Activated CD8-positive, alpha-beta memory T cell treated with anti-CD3 and anti-CD28 coated beads, Interleukin-2, amount 50 U/mL, for 24 hours (primary cell): ENCODE data around the gene SLC38A5.

ENCODE experiments used
- DNase-seq: peaks from one replicate; pipeline ENCODE4 v3.0.0-alpha.2; 2020; ENCODE audit errors: extremely low read depth

Gene SLC38A5

DNA sequence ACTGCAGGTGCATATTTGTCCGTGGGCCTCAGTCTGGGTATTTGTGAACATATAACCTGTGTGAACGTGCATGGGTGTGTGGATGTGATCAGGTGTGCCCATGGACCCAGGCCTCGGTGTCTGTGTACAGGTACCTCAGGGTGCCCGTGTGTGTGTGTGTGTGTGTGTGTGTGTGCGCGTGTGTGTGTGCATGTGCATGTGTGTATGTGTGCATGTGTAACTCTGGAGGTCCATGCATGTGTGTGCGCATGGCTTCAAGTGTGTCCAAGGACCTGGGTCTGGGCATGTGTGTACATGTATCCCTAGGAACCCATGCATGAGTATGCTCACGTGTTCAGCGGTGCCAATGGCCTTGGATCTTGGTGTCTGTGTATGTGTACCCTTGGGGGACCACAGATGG lies 21.7 kb upstream of the SLC38A5 start:
- no peak for DNase-seq

DNA sequence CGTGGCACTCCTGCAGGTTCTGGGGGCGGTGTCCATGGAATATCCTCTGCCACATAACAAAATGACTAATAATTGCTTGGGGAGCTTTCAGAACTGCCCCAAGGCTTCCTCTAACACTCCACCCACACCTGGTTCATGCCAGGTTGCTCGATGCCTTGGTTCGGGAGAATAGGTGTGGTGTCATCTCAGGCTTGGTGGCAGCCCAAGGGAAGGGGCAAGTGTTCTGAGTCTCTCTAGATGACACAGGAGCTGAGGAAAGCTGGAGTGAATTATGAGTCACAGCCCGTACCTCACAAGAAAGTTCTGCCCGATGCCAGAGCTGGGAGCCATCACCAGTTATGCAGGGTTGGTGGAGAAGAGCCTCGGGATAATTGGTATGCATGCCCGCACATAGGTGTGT lies 20.6 kb upstream of the SLC38A5 start:
- no peak for DNase-seq

DNA sequence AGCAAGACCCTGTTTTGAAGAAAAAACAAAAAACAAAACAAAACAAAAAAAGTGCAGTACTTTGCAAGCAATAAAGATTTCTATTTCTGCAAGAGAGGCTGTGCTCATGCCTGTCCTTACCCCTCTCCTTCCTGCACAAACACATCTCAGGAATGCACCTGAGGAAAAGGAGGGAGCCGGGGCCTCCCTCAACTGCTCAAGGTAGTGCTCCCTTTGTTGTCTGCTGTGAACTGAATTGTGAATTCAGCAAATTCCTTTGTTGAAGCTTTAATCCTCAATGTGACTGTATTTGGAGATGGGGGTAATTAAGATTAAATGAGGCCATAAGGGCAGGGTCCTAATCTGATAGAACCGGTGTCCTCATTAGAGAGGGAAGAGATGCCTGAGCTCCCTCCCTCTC lies 19.8 kb upstream of the SLC38A5 start:
- DNase-seq = no peak

- DNase-seq = no peak
Measured at GRCh38 chrX:48489296-48489695, 19.2 kb upstream of the SLC38A5 start.

- no peak for DNase-seq
Measured at GRCh38 chrX:48488034-48488433, 18.0 kb upstream of the SLC38A5 start.

DNA sequence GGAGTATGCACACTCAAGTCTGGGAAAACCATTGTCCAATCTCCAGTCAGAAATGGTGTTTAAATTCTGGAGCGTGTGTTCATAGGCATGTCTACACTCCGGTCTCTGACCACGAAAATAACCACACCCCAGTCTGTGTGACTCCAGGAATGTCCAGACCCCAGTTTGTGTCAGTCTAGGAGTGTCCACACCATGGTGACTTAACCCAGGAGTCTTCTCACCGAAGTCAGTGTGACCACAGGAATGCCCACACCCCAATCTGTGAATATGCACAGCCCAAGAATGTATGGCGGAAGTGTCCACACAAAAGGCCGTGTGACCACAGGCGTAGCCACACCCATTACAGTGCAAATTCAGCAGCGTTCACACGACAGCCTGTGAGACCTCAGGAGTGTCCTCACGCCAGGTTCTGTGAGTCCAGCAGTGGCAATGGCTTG lies 17.3 kb upstream of the SLC38A5 start:
- no peak for DNase-seq

DNA sequence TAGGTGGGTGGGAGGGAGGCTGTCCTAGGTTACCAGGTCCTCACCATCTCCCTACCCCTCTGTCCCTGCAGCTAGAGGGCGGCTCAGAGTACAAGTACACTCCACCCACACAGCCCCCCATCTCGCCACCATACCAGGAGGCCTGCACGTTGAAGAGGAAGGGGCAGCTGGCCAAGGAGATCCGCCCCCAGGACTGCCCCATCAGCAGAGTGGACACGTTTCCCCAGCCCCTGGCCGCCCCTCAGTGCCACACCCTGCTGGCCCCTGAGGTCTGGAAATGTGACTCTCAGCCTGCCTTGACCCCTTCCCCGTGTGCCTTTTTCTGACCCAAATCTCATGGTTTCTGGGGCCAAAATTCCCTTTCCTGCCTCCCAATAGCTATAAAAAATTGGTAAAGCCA lies 12.5 kb upstream of the SLC38A5 start:
- no peak for DNase-seq

GRCh38 chrX:48480583-48480982 lies 10.5 kb upstream of the SLC38A5 start:
- no peak for DNase-seq

DNA sequence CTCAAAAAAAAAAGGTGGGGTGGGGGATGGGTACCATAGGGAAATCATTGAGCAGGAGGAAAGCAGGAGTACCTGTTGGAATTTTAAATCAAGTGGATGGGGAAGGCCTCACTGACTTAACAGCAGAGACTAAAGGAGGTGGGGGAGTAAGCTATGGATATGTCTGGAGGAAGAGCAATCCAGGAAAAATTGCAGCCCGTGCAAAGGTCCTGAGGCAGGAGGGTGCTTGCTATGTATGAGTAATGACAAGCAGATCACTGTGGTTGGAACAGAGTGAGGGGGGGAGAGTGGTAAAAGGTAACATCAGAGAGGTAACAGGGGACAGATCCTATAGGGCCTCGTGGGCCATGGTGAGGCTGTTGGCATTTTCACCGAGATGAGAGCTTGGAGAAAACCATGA lies 10.1 kb upstream of the SLC38A5 start:
- no peak for DNase-seq

DNA sequence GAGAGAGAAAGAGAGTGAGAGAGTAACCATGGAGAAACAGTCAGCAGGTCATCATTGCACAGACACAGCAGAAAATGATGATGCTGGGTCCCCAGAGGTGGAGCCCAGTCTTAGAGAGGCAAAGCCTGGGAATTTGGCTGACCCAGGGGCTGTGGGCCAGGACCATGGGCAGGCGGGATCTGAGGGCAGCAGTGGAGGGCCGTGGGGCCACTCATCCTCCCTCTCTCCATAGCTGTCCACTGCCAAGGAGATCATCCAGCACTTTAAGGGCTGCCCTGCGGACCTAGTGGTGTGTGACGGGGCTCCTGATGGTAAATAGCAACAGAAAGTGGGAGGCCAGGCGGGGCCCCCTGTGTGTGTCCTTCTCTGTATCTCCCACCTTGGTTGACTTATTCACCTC lies 8.7 kb upstream of the SLC38A5 start:
- DNase-seq = no peak

- no peak for DNase-seq
Measured at GRCh38 chrX:48477960-48478755, 8.1 kb upstream of the SLC38A5 start.

DNA sequence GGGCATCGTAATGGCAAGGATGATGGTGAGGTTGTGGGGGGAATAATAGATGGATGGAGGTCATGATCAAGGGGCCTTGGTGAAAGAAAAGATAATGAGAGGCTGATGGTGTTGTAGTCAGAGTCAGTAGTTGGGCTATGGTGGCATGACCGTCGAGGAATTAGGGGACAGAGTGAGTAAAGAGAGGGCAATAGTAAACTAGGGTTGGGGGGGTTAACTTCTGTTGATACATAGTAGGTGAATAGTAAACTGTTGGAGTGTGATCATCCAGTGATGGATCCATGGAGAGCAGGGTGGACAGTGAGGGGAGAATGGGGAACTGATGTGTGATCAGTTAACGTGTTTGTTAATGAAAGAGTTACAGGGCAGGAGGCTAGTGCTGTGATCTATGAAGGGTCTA lies 6.9 kb upstream of the SLC38A5 start:
- no peak for DNase-seq

DNA sequence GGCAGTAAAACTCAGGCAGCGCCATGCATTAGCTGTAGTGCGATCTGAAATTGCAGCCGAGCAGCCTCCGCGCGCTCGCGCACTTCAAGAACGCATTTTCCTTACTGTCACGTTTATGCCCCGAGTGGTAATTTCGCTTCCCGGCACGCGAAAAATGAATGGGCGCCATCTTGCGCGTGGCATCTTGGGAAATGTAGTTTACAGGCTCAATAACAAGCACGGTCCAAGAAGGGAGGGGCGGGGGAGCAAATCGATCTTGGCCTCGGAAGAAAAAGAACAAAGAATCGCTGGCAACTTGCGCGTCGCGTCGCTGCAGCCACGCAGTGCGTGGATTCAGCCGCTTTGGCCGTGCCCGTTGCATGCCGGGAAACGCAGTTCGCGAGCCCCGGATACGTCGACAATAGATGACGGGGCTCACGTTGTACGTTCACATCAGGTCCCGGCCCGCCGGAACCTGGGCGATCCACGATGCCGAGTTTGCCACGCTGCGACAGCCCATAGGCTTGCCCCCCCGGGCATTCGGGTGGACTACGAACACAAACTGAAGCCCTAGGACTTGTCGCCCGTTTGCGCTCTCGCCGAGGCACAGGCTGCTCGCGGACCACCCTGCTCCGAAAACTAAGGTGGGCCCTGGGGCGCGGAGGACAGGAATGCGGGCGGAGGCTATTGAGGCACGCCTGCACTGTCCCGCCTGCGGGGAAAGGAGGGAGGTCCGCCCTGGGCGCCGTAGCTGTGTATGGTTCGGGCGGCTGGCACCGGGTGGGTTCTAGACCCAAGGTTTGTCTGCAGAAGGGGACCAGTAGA lies 5.9 kb upstream of the SLC38A5 start, which contains the start of gene FTSJ1:
FTSJ1 (plus strand) TSS at position 426 of the 804 bp plus-strand sequence. CDS start 1,849 bp downstream, outside the sequence.
- DNase-seq = peak; percentile 62

DNA sequence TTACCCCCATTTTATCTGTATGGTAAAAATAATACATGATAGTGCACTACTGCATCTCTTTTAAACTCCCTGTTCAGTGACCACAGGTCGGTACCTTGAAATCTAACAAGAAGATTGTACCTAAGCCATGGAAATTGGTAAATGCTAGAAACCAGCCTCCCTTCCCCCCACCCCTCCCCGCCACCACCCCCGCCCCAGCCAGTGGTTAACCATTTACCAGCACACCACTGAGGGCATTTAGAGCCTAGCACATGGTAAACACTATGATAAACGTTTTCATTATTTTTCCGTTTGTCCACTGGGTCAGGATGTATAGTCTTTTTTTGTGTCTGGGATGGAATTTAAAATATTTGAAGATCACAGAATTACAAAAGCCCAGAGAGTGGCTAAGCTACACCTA lies 5.2 kb upstream of the SLC38A5 start:
- no peak for DNase-seq

DNA sequence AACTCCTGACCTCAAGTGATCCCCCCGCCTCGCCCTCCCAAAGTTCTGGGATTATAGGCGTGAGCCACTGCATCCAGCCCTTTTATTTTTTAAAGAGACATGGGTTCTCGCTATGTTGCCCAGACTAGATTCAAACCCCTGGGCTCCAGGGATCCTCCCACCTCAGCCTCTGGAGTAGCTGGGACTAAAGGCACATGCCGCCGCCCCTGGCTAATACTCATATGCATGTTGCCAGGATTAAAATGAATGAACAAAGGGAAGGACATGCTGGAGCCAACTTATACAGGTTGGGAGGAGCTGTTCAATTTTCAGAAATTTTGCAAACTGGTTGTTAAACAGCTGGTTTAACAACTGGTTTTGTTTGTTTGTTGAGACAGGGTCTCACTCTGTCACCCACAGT lies 4.5 kb upstream of the SLC38A5 start:
- no peak for DNase-seq

DNA sequence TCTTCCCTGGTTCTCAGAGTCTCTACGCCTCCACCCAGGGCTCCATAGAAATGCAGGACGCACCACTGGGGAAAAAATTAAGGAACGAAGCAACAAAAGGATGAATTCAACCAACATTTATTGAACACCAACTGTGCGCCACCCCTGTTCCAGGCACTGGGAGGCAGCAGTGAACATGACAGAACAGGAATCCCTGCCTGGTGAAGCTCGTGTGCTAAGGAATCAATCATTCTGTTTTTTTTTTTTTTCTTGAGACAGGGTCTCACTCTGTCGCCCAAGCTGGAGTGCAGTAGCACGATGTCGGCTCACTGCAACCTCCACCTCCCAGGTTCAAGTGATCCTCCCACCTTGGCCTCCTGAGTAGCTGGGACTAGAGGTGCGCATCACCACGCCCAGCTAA lies 4.1 kb upstream of the SLC38A5 start:
- DNase-seq = no peak

DNA sequence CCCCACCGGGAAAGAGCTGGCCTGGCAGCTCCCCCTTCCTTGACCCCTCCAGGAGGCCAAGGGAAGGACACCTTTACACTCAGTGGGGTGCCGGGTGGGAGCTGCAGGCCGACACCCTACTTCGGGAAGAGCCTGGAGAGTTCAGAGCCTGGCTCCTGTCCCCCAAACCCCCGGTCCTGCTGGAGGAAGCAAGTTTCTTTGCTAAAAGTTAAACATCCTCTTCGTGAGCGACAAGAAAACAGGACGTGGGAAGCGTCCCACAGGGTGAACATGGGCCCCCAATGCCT lies 3.6 kb upstream of the SLC38A5 start:
- no peak for DNase-seq

DNA sequence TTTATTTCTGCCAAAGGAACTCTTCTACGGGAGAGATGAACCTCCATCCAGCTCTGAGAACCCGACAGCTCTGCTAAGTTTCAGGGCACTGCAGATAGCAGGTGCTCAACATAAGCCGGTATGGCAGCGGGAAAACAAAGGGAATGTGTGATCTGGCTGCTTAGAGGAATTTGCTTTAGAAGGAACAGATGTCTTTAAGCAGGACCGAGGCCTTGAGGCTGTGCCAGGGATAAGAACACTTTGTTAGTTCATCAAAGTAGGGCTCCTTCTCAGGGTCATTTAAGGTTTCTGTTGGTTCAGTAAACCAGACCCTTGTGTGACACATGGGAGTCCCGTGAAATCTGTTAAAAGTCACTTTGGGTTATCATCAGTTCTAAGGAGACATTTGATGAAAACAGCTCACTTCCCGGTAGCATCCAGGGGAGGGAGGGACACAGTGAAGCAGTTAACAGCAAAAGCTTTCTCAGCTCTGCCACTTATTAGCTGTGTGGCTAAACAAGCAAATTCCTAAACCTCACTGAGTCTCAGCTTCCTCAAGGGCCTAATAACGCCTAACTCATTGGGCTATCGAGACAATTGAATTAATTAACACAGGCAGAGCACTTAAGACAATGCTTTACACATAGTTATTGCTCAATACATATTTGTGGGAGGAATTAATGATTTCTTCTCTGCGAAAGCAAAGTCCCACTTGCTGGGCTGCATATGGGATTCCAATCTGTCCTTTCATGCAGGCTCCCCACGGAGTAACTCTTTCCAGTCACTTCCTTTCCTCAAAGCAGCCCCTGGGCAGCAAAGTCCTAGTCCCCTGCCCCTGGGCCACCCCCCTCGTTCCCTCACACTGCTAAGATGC lies 3.0 kb upstream of the SLC38A5 start:
- DNase-seq = no peak

DNA sequence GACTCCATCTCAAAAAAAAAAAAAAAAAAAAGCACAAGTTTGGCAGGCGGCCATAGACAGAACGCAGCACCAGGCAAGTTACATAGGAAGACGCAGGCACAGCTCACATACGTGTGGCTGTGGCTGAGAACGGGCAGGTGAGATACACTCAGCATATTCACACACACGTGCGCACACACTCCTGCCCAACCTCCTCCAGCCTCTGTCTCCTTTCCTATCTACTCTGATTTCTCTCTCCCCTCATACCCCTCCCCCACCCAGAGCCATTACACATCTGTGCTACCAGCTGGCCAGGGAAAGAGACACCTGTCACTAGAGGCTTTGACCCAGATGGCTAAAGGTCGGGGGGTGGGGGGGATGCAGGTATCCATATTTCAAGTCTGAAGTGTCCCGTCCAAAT lies 2.2 kb upstream of the SLC38A5 start:
- DNase-seq = no peak

- DNase-seq = no peak
Measured at GRCh38 chrX:48471504-48471903, 1.4 kb upstream of the SLC38A5 start.

DNA sequence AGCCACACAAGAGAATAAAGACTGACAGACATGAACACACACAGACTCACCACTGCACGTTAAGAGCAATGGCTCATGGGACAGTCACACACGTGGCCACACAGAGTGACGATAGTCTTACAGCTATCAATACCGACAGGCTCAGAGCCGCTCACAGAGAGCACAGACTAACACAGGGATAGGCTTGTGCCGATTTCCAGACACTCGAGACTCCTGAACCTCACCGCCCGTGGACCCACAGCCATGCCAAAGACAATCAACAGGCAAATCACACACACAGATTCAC lies 716 bp upstream of the SLC38A5 start:
- DNase-seq = no peak
